ENCODE results near the gene PRRT1.

DNA sequence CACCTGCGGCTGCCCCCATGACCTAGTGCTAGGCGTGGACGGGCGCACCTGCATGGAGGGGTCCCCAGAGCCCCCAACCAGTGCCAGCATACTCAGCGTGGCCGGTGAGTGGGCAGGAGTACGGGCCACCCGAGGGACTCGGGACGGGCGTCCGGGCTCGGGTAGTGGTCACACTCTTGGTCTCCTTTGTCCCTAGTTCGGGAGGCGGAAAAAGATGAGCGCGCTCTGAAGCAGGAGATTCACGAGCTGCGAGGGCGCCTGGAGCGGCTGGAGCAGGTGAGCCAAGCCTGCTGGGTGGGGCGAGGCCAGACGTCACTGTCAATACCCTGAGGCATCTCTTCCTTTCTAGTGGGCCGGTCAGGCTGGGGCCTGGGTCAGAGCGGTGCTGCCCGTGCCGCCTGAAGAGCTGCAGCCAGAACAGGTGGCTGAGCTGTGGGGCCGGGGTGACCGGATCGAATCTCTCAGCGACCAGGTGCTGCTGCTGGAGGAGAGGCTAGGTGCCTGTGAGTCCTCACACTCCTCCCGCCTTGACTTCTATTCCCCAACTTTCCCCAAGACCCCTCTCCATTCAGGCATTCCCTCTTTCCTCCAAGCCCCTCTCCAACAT lies 15.5 kb upstream of the PRRT1 start:
- TF ChIP-seq POLR2A (IDR thresholded peaks at IDR 0.05) = no peak
- TF ChIP-seq CTCF (IDR thresholded peaks at IDR 0.05) = no peak
